ENCODE results near the gene AGBL1.

- TF ChIP-seq POLR2A (IDR thresholded peaks at IDR 0.05) = no peak
- TF ChIP-seq CTCF (IDR thresholded peaks at IDR 0.05) = peak in 1 of 5 experiments; percentile 3
- no peak for TF ChIP-seq POLR2AphosphoS5 (IDR thresholded peaks at IDR 0.05)
- TF ChIP-seq EP300 (IDR thresholded peaks at IDR 0.05; ENCODE audit: low read depth) = no peak
Measured at GRCh38 chr15:86756688-86757087, 677.0 kb downstream of the AGBL1 start.

Data from transverse colon (tissue), 4 donors.